Esophagus muscularis mucosa (tissue), 4 donors: ENCODE data around the gene TTLL5. TPM values are rescaled to one million over a fixed set of nuclear protein-coding genes. Genes with fewer than 3 reads are reported as not detected.

ENCODE experiments used
- DNase-seq: peaks from one replicate; pipeline ENCODE4 v3.0.0-alpha.2; 2017; ENCODE audit errors: extremely low spot score
- H3K27ac ChIP-seq, 4 donors: fragments of 200-600 bp; sonication (generic); replicated peaks in 1 of 4; 1 replicate in 3 of 4; 2 replicates in 1 of 4; pipeline ENCODE4 v1.5.1; 2016 to 2019; ENCODE audit warnings: mild to moderate bottlenecking in 1 of 4
- H3K27me3 ChIP-seq, 4 donors: fragments of 200-600 bp; sonication (generic); one replicate each; pipeline versions ENCODE4 v1.5.1 to v1.6.0; 2016 to 2019
- H3K36me3 ChIP-seq, 4 donors: fragments of 200-600 bp; sonication (generic); one replicate each; pipeline ENCODE4 v1.5.1; 2016 to 2019
- H3K4me1 ChIP-seq, 4 donors: fragments of 200-600 bp; sonication (generic); one replicate each; pipeline ENCODE4 v1.5.1; 2016 to 2019
- H3K4me3 ChIP-seq, 4 donors: fragments of 200-600 bp; sonication (generic); 1 replicate in 2 of 4; 2 replicates in 2 of 4; pipeline ENCODE4 v1.5.1; 2016 to 2019; ENCODE audit warnings: mild to moderate bottlenecking in 4 of 4, moderate library complexity in 1 of 4
- H3K9me3 ChIP-seq, 4 donors: fragments of 200-600 bp; sonication (generic); 1 replicate in 3 of 4; 2 replicates in 1 of 4; pipeline ENCODE4 v1.5.1; 2016 to 2019
- CTCF ChIP-seq, 3 experiments: fragments of 200-600 bp in 2 of 3; fragments of 450-650 bp in 1 of 3; sonication (generic) in 2 of 3; IDR thresholded peaks; one replicate each; pipeline ENCODE4 v1.5.1; 2017 to 2019; ENCODE audit warnings: antibody characterized with exemption in 3 of 3, mild to moderate bottlenecking in 2 of 3, moderate library complexity in 1 of 3
- EP300 ChIP-seq: sonication (generic); formaldehyde crosslinking; IDR thresholded peaks from one replicate; pipeline ENCODE4 v1.6.1; 2017; ENCODE audit warnings: antibody characterized with exemption
- POLR2A ChIP-seq: fragments of 450-650 bp; IDR thresholded peaks from one replicate; pipeline ENCODE4 v1.6.1; 2017; ENCODE audit warnings: antibody characterized with exemption, moderate library complexity, mild to moderate bottlenecking, low read depth
- POLR2AphosphoS5 ChIP-seq, 2 donors: sonication (generic); formaldehyde crosslinking; IDR thresholded peaks; one replicate each; pipeline ENCODE4 v1.6.1; 2017; ENCODE audit warnings: antibody characterized with exemption in 2 of 2
- WGBS: methylation state at CpG from one replicate; pipeline ENCODE4 v1.1.5; 2018; 5-methylcytosine and 5-hydroxymethylcytosine counted together
- intact Hi-C: fragments of 100-400 bp; cut with DNase I; formaldehyde crosslinking; loops from one replicate; pipeline ENCODE4 v1.15.1; 2023
- total RNA-seq, 4 donors: library from RNA; depleted of rRNA; stranded (reverse); fragments of >200 nt; gene quantifications; one replicate each; pipeline versions ENCODE4 v1.1.0 to v1.2.1, GENCODE V29; 2016

Gene TTLL5
- total RNA-seq, 4 donors from 2014 or later = 16.9 to 26.6 (median 21.2) TPM

- TF ChIP-seq CTCF (IDR thresholded peaks at IDR 0.05) (no peak), POLR2AphosphoS5 (IDR thresholded peaks at IDR 0.05) (peak; percentile 72 to 94), POLR2A (peak; percentile 46)
Observed at GRCh38 chr14:75981426-75982265, 320.6 kb downstream of the TTLL5 start, which contains the start of gene TGFB3. TGFB3 (minus strand) TSS chr14:75981995; CDS start chr14:75980893, 1,102 bp downstream.

DNA sequence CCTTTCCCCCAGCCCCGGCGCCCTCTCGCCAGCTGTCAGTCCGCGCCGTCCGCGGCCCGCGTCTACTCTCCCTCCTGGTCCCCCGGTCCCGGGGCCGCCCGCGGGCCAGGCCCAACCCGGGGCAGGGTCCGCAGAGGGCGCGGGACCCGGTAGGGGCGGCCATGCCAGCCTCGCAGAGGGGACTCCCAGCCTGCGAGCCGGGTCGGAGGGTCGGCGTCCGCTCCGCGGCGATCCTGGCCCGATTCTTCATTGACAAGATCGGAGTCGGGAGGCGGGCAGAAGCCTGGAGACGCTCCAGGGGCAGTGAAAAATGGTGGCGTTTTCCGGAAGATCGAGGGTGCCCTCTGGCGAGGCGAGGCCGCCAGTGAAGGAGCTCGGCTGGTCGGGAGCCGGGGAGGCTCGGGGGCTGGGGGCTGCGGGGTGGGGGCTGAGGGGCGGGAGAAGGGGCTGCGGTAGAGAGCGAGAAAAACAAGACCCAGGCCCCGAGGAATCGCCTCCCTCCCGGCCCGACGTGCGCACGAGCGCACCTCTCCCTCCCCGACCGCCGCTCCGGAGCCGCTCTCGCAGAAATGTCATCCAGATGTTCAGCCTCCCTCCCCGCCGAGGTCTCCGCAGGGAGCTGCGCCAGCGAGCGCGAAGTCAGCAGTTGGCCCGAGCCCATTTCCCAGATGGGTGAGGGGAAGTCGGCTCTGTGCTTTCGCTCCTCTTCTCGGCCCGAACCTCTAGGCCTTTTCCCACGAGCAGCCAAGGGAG lies 321.4 kb downstream of the TTLL5 start:
- peak overlapping the region; percentile 96 to 99 (median 98) for H3K27ac ChIP-seq
- intact Hi-C loops = loop anchor here (2.0 kb wide), 1 partner anchor 272 kb away; no protein-coding TSS in a partner anchor
- DNase-seq = peak; percentile 98
- peak overlapping the region; percentile 75 to 92 (median 80) for H3K4me3 ChIP-seq
- H3K36me3 ChIP-seq = no peaks in the 10 kb centered on the region
- no peaks in the 10 kb centered on the region for H3K9me3 ChIP-seq
- TF ChIP-seq EP300 (no peak), CTCF (IDR thresholded peaks at IDR 0.05) (peak; percentile 51 to 85 (median 80)), POLR2A (no peak), POLR2AphosphoS5 (IDR thresholded peaks at IDR 0.05) (peak; percentile 52 to 55)
- H3K4me1 ChIP-seq = peaks cover 45 to 74% (median 71%) of the 10 kb centered on the region in 4 donors
- WGBS = under 1% methylated on average over 25 of the region's 77 CpGs
- H3K27me3 ChIP-seq = no peaks in the 10 kb centered on the region

More at GRCh38 chr14:75981426-75982265, 320.6 kb downstream of the TTLL5 start, which contains the start of gene TGFB3:
- DNase-seq = peak; percentile 95
- no peaks in the 10 kb centered on the region for H3K9me3 ChIP-seq
- no peaks in the 10 kb centered on the region for H3K36me3 ChIP-seq
- peak within 1 kb of the TSS; percentile 96 to 99 (median 98) for H3K27ac ChIP-seq
- under 1% methylated on average over 26 of the region's 26 CpGs for WGBS
- intact Hi-C loops = loop anchor here (2.0 kb wide), 1 partner anchor 271 kb away; no protein-coding TSS in a partner anchor
- peaks cover 43 to 74% (median 69%) of the 10 kb centered on the region in 4 donors for H3K4me1 ChIP-seq
- no peaks in the 10 kb centered on the region for H3K27me3 ChIP-seq
- peak within 1 kb of the TSS; percentile 75 to 92 (median 80) for H3K4me3 ChIP-seq

GRCh38 chr14:75983019-75983358 lies 321.9 kb downstream of the TTLL5 start:
- DNase-seq = no peak
- TF ChIP-seq CTCF (IDR thresholded peaks at IDR 0.05) = no peak
- TF ChIP-seq EP300 = no peak
- TF ChIP-seq POLR2A = no peak
- TF ChIP-seq POLR2AphosphoS5 (IDR thresholded peaks at IDR 0.05) = no peak
- H3K27me3 ChIP-seq = no peaks in the 10 kb centered on the region
- 32% methylated on average over 7 of the region's 7 CpGs for WGBS
- no peaks in the 10 kb centered on the region for H3K9me3 ChIP-seq
- no peaks in the 10 kb centered on the region for H3K36me3 ChIP-seq
- peaks cover 42 to 72% (median 69%) of the 10 kb centered on the region in 4 donors for H3K4me1 ChIP-seq
- peak overlapping the region; percentile 75 to 92 (median 80) for H3K4me3 ChIP-seq
- peak overlapping the region; percentile 96 to 99 (median 98) for H3K27ac ChIP-seq
- intact Hi-C loops = loop anchor here (2.0 kb wide), 1 partner anchor 272 kb away; no protein-coding TSS in a partner anchor

GRCh38 chr14:75984674-75985073 lies 323.6 kb downstream of the TTLL5 start:
- Histone ChIP-seq H3K4me3 (no peak overlapping the region), H3K4me1 (peaks cover 37 to 65% (median 63%) of the 10 kb centered on the region in 4 donors), H3K27me3 (no peaks in the 10 kb centered on the region), H3K36me3 (peaks cover 0 to 4% (median under 1%) of the 10 kb centered on the region in 4 donors), H3K9me3 (no peaks in the 10 kb centered on the region), H3K27ac (peak overlapping the region; percentile 96 to 99 (median 98))
- intact Hi-C loops = no loop called here
- DNase-seq = no peak
- 47% methylated on average over 2 of the region's 2 CpGs for WGBS
- TF ChIP-seq POLR2A (no peak), POLR2AphosphoS5 (IDR thresholded peaks at IDR 0.05) (no peak), CTCF (IDR thresholded peaks at IDR 0.05) (no peak), EP300 (no peak)
